Measurements from ENCODE around the gene FSHR. TPM values are rescaled to one million over a fixed set of nuclear protein-coding genes. Genes with fewer than 3 reads are reported as not detected.

Gene FSHR
- total and polyA plus RNA-seq, 2 of the 4 experiments (the other 2 are of a cell fraction): not detected

GRCh38 chr2:48948400-48949125, 205.8 kb downstream of the FSHR start:
- Histone ChIP-seq H3K9me3 (ENCODE audit: control insufficient read depth, insufficient read depth, low read length) (no peaks in the 10 kb centered on the region), H2BK120ac (ENCODE audit: low read depth, low read length) (no peak overlapping the region), H4K8ac (ENCODE audit: low read depth in 2 of 2, low read length in 2 of 2) (no peak overlapping the region), H2BK5ac (ENCODE audit: low read depth, low read length, poor library complexity, severe bottlenecking) (no peak overlapping the region), H3K4ac (ENCODE audit: low read depth, low read length) (no peak overlapping the region), H3K36me3 (ENCODE audit: control insufficient read depth, insufficient read depth, low read length) (no peaks in the 10 kb centered on the region), H2AK9ac (replicated peaks; ENCODE audit: low read depth, low read length, poor library complexity) (no peak overlapping the region), H3K4me1 (ENCODE audit: control insufficient read depth, insufficient read depth, low read length) (no peaks in the 10 kb centered on the region), H2BK20ac (ENCODE audit: low read depth, low read length) (no peak overlapping the region), H3K4me2 (ENCODE audit: low read depth, low read length) (no peak overlapping the region), H2AFZ (replicated peaks; ENCODE audit: low read length, poor library complexity) (no peak overlapping the region), H3K9ac (ENCODE audit: low read depth, low read length) (no peak overlapping the region), H3K23ac (ENCODE audit: low read depth, low read length) (no peak overlapping the region), H3K27ac (ENCODE audit: insufficient read depth, low read length) (no peak overlapping the region), H3K56ac (ENCODE audit: extremely low read depth, insufficient read depth, low read length) (no peak overlapping the region), H4K91ac (ENCODE audit: insufficient read depth, low read depth, low read length) (no peak overlapping the region), H3K18ac (ENCODE audit: low read depth, low read length) (no peak overlapping the region), H3K4me3 (ENCODE audit: insufficient read depth, low read depth, low read length) (no peak overlapping the region), H4K20me1 (ENCODE audit: insufficient read depth, low read length) (no peaks in the 10 kb centered on the region), H4K5ac (ENCODE audit: low read depth, low read length) (no peak overlapping the region), H3K14ac (replicated peaks; ENCODE audit: low read depth, low read length) (no peak overlapping the region), H3K9me1 (ENCODE audit: insufficient read depth, low read length) (no peaks in the 10 kb centered on the region), H3K27me3 (ENCODE audit: control insufficient read depth, insufficient read depth, low read length) (no peaks in the 10 kb centered on the region), H2BK15ac (ENCODE audit: low read depth, low read length) (no peak overlapping the region), H2AK5ac (ENCODE audit: low read depth, low read length) (no peak overlapping the region), H3K79me1 (ENCODE audit: low read depth in 1 of 2, low read length in 2 of 2) (no peaks in the 10 kb centered on the region)
- POLR2A ChIA-PET (ENCODE audit: unreplicated experiment): no interaction called here
- ATAC-seq (ENCODE audit: low read depth) (no peak), DNase-seq (no peak)
- WGBS, 2 experiments (ENCODE audit: extremely low coverage in 2 of 2, insufficient read length in 1 of 2): 67% methylated on average over 1 of the region's 6 CpGs; no CpG with 5 or more reads in 1 of the 2 experiments
- in situ Hi-C loops (cut with MboI; ENCODE audit: low sequenced_read_pairs): loop anchor here (10.0 kb wide), 1 partner anchor 344 kb away; no protein-coding TSS in a partner anchor
- no TSS peak for BruUV-seq (replicated peaks)
- dilution Hi-C loops (cut with HindIII; ENCODE audit: low sequenced_read_pairs, unreplicated experiment): no loop called here
- intact Hi-C loops (cut with micrococcal nuclease): loop anchor here (5.0 to 10.0 kb wide), 5 partner anchors 234 to 1529 kb away; no protein-coding TSS in a partner anchor
- CTCF ChIA-PET: interaction anchor here (0.9 kb wide), 1 partner anchor 21 kb away, joined by 4 read pairs; no protein-coding TSS in a partner anchor
- TF ChIP-seq CEBPB (IDR thresholded peaks at IDR 0.05; ENCODE audit: low read depth, low read length) (no peak), ELK1 (IDR thresholded peaks at IDR 0.05; ENCODE audit: borderline replicate concordance, low read depth, low read length) (no peak), MAZ (IDR thresholded peaks at IDR 0.05; ENCODE audit: borderline replicate concordance, low read depth, low read length) (no peak), FOS (IDR thresholded peaks at IDR 0.05; ENCODE audit: low read depth, low read length) (no peak), RFX5 (IDR thresholded peaks at IDR 0.05; ENCODE audit: low read depth, low read length) (no peak), BHLHE40 (IDR thresholded peaks at IDR 0.05; ENCODE audit: low read depth, low read length) (no peak), CHD1 (IDR thresholded peaks at IDR 0.05; ENCODE audit: low read depth, low read length) (no peak), MAFK (IDR thresholded peaks at IDR 0.05; ENCODE audit: low read depth, low read length) (no peak), USF2 (IDR thresholded peaks at IDR 0.05; ENCODE audit: low read depth, low read length) (no peak)

All from IMR-90 (cell line).